ENCODE data around the gene MMP17.

Gene MMP17

DNA sequence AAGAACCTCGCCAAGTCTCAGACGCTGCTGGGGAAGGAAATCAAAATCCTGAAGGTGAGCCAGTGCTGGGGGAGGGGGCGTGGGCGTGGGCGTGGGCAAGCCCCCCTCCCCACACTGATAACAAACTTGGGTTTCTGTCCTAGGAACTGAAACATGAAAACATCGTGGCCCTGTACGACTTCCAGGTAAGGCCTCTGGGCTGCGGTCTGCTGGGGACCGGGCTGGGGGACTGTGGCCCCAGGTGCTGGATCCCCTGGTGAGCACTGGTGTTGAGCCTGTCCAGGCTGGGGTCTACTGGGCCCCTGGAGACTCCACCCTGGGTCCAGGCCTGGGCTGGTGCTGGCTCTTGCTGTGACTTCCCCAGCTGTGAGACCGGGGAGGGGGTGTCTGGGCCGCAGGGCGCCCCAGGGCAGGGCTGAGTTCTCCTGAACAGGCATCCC, 67.5 kb downstream of the MMP17 start:
- DNase-seq (ENCODE audit: low read depth): no peak

DNA sequence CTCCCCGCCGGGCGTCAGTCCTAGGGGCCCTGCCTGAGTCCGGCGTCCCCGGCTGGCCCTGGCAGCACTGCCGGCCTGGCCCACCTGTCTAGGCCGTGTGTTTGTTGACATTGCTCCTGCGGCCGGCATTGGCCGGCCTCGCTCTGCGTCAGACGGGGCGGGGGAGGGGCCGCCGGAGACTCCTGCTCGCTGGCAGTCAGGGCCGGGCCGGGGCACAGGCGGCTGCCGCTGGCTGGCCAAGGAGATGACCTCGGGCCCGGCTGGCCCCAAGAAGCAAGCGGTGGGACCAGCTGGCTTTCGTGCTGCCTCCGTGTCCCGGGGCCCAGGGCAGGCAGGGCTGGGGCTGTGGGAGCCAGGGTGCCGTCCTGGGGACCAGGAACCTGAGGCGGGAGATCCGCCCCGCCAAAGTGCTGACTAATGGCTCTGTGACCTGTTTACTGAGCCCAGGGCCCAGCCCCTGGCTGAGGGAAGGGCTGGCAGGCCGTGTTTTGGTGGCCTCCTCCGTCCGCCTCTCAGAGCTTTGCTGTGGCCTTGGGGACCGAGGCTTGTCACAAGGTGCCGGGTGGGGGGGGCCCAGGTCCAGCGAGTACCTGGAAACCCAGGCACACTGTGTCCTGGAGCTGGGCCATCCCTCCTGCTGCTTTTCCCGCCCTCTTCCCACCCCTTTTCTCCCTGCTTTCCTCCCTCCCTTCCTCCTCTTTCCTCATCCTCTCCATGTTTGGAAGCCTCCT, 68.1 kb downstream of the MMP17 start:
- peak; percentile 40 for DNase-seq (ENCODE audit: low read depth)

DNA sequence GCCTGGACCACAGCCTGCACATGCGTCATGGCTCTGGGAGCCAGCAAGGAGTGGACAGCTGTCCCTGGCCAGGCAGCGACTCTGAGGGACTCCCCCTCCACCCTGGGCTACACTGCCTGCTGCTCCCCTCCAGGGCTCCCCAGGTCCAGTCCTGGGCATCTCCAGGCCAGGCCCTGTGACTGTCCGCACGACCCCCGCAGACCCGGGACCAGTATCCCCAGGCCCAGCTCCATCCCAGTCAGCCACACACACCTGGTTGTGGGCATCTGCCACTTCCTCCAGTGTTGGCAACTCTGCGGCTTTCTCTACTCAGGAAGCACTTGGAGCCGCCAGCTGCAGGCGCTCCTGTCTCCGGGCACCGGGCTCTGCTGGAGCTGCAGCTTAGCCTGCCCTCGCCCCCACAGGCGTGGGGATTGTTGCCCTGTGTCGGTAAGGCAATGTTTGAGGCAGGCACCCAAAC, 68.6 kb downstream of the MMP17 start:
- no peak for DNase-seq (ENCODE audit: low read depth)

DNA sequence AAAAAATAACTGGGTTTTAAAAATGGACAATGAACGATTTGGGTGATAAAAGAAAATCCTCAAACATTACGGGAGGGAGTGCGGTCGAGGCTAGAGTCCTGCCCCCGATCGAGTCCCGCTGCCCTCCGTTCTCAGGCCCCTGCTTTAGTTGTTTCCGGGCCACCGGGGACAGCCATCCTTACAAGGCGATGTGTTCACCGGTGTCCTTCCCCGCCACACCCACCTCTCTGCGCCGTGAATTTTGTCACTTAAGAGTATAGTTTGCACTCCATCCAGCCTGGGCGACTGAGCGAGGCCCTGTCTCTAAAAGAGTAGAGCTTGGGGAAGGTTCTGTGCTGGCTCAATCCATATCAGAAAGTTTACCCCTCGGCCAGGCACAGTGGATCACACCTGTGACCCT, 69.1 kb downstream of the MMP17 start:
- no peak for DNase-seq (ENCODE audit: low read depth)

DNA sequence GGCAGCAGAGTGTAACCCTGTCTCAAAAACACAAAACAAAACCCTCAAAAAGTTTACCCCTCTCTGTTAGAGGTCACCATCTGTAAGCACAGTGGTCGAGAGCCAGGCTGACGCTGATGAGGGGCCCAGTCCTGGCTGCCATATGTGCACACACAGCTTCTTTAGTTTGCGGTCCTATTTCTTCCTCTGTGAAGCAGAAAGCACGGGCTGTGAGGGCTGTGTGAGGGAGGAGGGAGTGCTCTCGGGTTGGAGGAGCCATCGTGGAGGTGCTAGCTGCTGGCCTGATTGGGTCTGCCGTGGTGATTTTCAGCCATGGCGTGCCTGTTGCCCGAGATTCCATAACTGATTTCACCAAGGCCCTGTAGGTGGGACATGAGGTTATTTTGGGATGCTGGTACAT, 69.7 kb downstream of the MMP17 start:
- no peak for DNase-seq (ENCODE audit: low read depth)

DNA sequence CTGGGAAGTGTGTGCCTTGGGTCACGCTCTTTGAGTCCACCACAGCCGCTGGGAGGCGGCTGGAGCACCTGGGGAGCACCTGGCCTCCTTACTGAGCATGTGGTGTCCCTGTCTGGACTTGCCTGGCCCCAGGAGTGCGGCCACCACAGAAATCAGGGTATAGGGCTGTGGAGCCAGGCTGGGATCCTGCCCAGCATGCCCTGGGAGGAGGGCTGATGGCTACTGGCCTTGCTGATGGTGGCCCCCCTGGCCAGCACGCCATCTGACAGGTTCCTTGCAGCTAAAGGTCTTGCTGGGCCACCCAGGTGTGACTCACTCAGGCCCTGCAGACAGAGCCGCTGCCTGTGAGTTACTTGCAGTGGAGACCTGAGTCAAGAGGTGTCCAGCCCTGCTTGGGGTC, 72.2 kb downstream of the MMP17 start:
- no peak for DNase-seq (ENCODE audit: low read depth)
